Adrenal gland (tissue), 12 donors: Measurements from ENCODE around the gene EML1. TPM values are rescaled to one million over a fixed set of nuclear protein-coding genes. Genes with fewer than 3 reads are reported as not detected.

ENCODE experiments used
- DNase-seq, 7 donors: peaks; one replicate each; pipeline ENCODE4 v3.0.0-alpha.2; 2019 to 2020
- H3K27ac ChIP-seq, 5 donors: fragments of 200-600 bp; sonication (generic) in 4 of 5; 1 replicate in 3 of 5; 2 replicates in 2 of 5; pipeline versions ENCODE4 v1.5.1 to v1.8.0; 2016 to 2020; ENCODE audit warnings: mild to moderate bottlenecking in 1 of 5
- H3K27me3 ChIP-seq: fragments of 200-600 bp; 2 replicates; pipeline ENCODE4 v1.8.0; 2021
- H3K36me3 ChIP-seq, 2 donors: fragments of 200-600 bp; replicated peaks in 1 of 2; 1 replicate in 1 of 2; 2 replicates in 1 of 2; pipeline versions ENCODE4 v1.5.1 to v1.8.0; 2018 to 2022
- H3K4me1 ChIP-seq, 2 donors: fragments of 200-600 bp; replicated peaks in 1 of 2; 1 replicate in 1 of 2; 2 replicates in 1 of 2; pipeline versions ENCODE4 v1.5.1 to v1.8.0; 2018 to 2021
- H3K4me3 ChIP-seq, 4 donors: fragments of 200-600 bp; sonication (generic) in 3 of 4; one replicate each; pipeline ENCODE4 v1.5.1; 2016 to 2018
- H3K9me3 ChIP-seq, 3 donors: fragments of 200-600 bp; sonication (generic) in 1 of 3; replicated peaks in 1 of 3; 1 replicate in 2 of 3; 2 replicates in 1 of 3; pipeline versions ENCODE4 v1.5.1 to v1.8.0; 2016 to 2021
- POLR2A ChIP-seq, 2 donors: fragments of 450-650 bp; IDR thresholded peaks; one replicate each; pipeline ENCODE4 v1.6.1; 2017; ENCODE audit warnings: antibody characterized with exemption in 2 of 2, mild to moderate bottlenecking in 2 of 2, moderate library complexity in 1 of 2
- WGBS, 4 donors: extraction: QIAGEN DNeasy Blood & Tissue Kit in 2 of 4; methylation state at CpG; one replicate each; pipeline versions ENCODE4 v1.1.5 to v1.1.7; 2013 to 2017; 5-methylcytosine and 5-hydroxymethylcytosine counted together
- intact Hi-C, 2 donors: fragments of 100-400 bp; cut with DNase I; formaldehyde crosslinking; loops; one replicate each; pipeline versions ENCODE4 v1.14.1 to v1.15.0; 2022 to 2023
- polyA plus RNA-seq, 3 donors: library from polyadenylated mRNA; stranded (reverse); fragments of 200-250 nt in 2 of 3; fragments of 350-450 nt in 1 of 3; fragmentation: Illumina TruSeq in 1 of 3; extraction: RNeasy Lipid Tissue Mini Kit (QIAGEN cat#74804) in 1 of 3; gene quantifications; one replicate each; pipeline ENCODE4 v1.2.3, GENCODE V29; 2013 to 2014
- total RNA-seq, 9 donors: library from RNA; depleted of rRNA in 4 of 9; stranded (reverse); fragments of >200 nt in 4 of 9; fragments of 120-200 nt in 1 of 9; fragmentation: NEBNext Ultra II Directional in 1 of 9; extraction: Animal tissue kit (Norgen Biotek cat#: 25700) in 1 of 9; gene quantifications; one replicate each; pipeline versions ENCODE4 v1.1.0 to v1.2.4, GENCODE V29; 2013 to 2023
- TF ChIP-seq, protein P1 (sequence below), 6 experiments: fragments of 450-650 bp in 4 of 6; fragments of 200-600 bp in 2 of 6; sonication (generic) in 1 of 6; IDR thresholded peaks; 1 replicate in 5 of 6; 2 replicates in 1 of 6; pipeline versions ENCODE4 v1.5.1 to v1.8.0; 2016 to 2021; ENCODE audit warnings: antibody characterized with exemption in 6 of 6, mild to moderate bottlenecking in 2 of 6, moderate library complexity in 1 of 6
- donor health status: healthy with polysubstance abuse.
- donor health status: Bipolar disorder and iron deficiency.
- donor health status: DM: yes; HTN: yes; CAD: no.
- donor health status: DM: no; HTN: no; CAD: no.
- donor health status: DM: no; HTN: no; CAD: no.
- donor health status: DM: yes; HTN: yes; CAD: no.

Gene EML1
- total and polyA plus RNA-seq, 12 donors: 5.5 to 59.5 (median 16.2) TPM

- Histone ChIP-seq H3K4me3 (no peak overlapping the region), H3K27me3 (no peaks in the 10 kb centered on the region), H3K36me3 (no peaks in the 10 kb centered on the region), H3K27ac (no peak overlapping the region), H3K9me3 (no peaks in the 10 kb centered on the region), H3K4me1 (no peaks in the 10 kb centered on the region)
- TF ChIP-seq, protein P1, sequence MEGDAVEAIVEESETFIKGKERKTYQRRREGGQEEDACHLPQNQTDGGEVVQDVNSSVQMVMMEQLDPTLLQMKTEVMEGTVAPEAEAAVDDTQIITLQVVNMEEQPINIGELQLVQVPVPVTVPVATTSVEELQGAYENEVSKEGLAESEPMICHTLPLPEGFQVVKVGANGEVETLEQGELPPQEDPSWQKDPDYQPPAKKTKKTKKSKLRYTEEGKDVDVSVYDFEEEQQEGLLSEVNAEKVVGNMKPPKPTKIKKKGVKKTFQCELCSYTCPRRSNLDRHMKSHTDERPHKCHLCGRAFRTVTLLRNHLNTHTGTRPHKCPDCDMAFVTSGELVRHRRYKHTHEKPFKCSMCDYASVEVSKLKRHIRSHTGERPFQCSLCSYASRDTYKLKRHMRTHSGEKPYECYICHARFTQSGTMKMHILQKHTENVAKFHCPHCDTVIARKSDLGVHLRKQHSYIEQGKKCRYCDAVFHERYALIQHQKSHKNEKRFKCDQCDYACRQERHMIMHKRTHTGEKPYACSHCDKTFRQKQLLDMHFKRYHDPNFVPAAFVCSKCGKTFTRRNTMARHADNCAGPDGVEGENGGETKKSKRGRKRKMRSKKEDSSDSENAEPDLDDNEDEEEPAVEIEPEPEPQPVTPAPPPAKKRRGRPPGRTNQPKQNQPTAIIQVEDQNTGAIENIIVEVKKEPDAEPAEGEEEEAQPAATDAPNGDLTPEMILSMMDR (IDR thresholded peaks at IDR 0.05): no peak
- TF ChIP-seq POLR2A (IDR thresholded peaks at IDR 0.05): no peak
- intact Hi-C loops: no loop called here
- no peak for DNase-seq
Measured at GRCh38 chr14:99902925-99903324, 109.7 kb downstream of the EML1 start.

GRCh38 chr14:99904506-99904905, 111.3 kb downstream of the EML1 start:
- no peaks in the 10 kb centered on the region for H3K27me3 ChIP-seq
- H3K4me1 ChIP-seq: no peaks in the 10 kb centered on the region
- no peak overlapping the region for H3K4me3 ChIP-seq
- no peaks in the 10 kb centered on the region for H3K9me3 ChIP-seq
- H3K27ac ChIP-seq: no peak overlapping the region
- intact Hi-C loops: no loop called here
- TF ChIP-seq POLR2A (IDR thresholded peaks at IDR 0.05): no peak
- TF ChIP-seq, protein P1 (IDR thresholded peaks at IDR 0.05): no peak
- DNase-seq: peak in 1 of 7 donors; percentile 43
- 33 to 60% (median 42%) methylated on average over 2 of the region's 2 CpGs for WGBS, 4 donors
- H3K36me3 ChIP-seq: no peaks in the 10 kb centered on the region

GRCh38 chr14:99905121-99905520, 111.9 kb downstream of the EML1 start:
- DNase-seq: no peak
- 94 to 97% (median 96%) methylated on average over 5 of the region's 5 CpGs for WGBS, 4 donors

DNA sequence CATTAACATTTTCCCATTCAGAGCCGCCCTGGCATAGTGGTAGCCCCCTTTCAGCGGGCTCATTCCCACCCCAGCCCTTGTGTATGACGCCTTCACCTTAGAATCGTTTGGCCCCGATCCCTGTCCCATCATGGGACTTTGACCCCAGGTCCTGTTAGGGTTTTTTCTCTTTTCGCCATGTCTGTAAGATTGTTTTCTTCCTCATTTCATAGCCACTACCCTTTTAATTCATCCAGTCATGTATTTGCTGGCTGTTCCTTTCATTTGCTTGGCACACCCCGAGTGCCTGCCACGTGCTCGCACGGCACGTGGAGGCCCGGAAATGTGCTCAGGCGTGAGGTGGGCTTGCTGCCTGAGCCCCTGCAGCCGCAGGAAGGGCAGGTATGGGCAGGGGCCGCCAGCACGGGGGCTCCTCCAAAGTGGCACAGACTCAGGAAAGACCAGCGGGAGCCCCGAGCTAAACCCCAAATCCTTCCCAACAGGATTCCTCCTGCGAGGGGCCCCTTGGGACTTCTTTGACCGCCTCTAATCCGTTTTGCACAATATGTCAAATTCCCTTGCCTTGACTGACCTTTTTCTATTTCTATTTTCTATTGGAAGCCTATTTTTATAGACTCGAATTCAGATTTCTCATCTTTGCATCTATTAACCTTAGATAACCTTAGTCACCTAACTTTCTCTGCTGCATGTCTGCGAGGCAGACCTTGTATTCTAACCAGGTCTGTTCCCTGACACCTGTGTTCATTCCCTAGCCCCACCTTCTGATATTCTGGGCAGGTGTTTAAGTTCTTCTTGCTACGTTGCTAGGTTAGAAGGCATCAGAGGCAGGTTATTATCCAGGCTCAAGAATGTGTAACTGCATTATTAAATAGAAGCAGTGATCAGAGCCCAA, 114.8 kb downstream of the EML1 start:
- Histone ChIP-seq H3K9me3 (no peaks in the 10 kb centered on the region), H3K36me3 (no peaks in the 10 kb centered on the region), H3K4me3 (no peak overlapping the region), H3K27me3 (no peaks in the 10 kb centered on the region), H3K27ac (no peak overlapping the region), H3K4me1 (no peaks in the 10 kb centered on the region)
- intact Hi-C loops: no loop called here
- no peak for DNase-seq
- TF ChIP-seq, protein P1 (IDR thresholded peaks at IDR 0.05): no peak
- no peak for TF ChIP-seq POLR2A (IDR thresholded peaks at IDR 0.05)
- WGBS, 4 donors: 91 to 93% (median 92%) methylated on average over 22 to 24 of the region's 24 CpGs

More at GRCh38 chr14:99905121-99905520, 111.9 kb downstream of the EML1 start:
- Histone ChIP-seq H3K36me3 (no peaks in the 10 kb centered on the region), H3K9me3 (no peaks in the 10 kb centered on the region), H3K27ac (no peak overlapping the region), H3K27me3 (no peaks in the 10 kb centered on the region), H3K4me3 (no peak overlapping the region), H3K4me1 (no peaks in the 10 kb centered on the region)
- intact Hi-C loops: no loop called here
- TF ChIP-seq, protein P1 (IDR thresholded peaks at IDR 0.05): no peak
- TF ChIP-seq POLR2A (IDR thresholded peaks at IDR 0.05): no peak
